ENCODE data around the gene MOCS1. TPM values are rescaled to one million over a fixed set of nuclear protein-coding genes. Genes with fewer than 3 reads are reported as not detected.

MOCS1 gene
- total RNA-seq, 1 donor from 2014 or later, result 16.0 TPM

DNA sequence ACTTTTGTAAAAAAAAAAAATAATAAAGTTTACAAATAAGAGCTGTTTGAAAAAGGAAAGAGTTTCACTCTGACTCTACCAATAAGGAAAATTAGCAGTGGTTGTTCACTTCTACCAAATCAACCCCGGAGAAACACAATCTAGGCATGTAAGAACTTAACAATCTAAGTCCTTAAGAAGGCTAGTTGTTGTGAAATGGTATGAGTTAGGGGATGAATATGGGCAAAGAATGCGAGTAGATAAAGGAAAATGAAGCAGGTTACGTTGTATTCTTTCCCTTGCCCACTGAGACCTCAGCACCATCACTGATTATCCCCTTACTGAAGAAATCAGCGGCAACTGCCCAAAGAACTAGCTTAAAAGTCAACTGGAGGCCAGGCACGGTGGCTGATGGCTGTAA lies 15.4 kb downstream of the MOCS1 start:
- Histone ChIP-seq H3K4me3 (ENCODE audit: insufficient read depth, low read depth, low read length) (no peak overlapping the region), H4K20me1 (ENCODE audit: insufficient read depth, low read length) (no peaks in the 10 kb centered on the region), H3K27me3 (ENCODE audit: insufficient read depth, low read length) (no peaks in the 10 kb centered on the region), H3K9ac (ENCODE audit: low read length) (no peak overlapping the region), H3K27ac (ENCODE audit: low read depth, low read length) (no peak overlapping the region), H3K4me2 (ENCODE audit: low read length) (no peak overlapping the region), H3K9me3 (ENCODE audit: insufficient read depth, low read depth, low read length) (no peaks in the 10 kb centered on the region), H3K36me3 (ENCODE audit: insufficient read depth, low read length) (no peaks in the 10 kb centered on the region), H3K4me1 (ENCODE audit: insufficient read depth, low read length) (no peaks in the 10 kb centered on the region), H3K79me2 (ENCODE audit: insufficient read depth, low read length) (no peaks in the 10 kb centered on the region), H2AFZ (ENCODE audit: low read depth, low read length) (no peak overlapping the region)
- DNase-seq (ENCODE audit: low read depth), result no peak
- H3K27ac Mint-ChIP-seq (ENCODE audit: unreplicated experiment), result no peak overlapping the region
- H3K9me3 Mint-ChIP-seq (ENCODE audit: unreplicated experiment), result no peaks in the 10 kb centered on the region
- TF ChIP-seq, protein P1, sequence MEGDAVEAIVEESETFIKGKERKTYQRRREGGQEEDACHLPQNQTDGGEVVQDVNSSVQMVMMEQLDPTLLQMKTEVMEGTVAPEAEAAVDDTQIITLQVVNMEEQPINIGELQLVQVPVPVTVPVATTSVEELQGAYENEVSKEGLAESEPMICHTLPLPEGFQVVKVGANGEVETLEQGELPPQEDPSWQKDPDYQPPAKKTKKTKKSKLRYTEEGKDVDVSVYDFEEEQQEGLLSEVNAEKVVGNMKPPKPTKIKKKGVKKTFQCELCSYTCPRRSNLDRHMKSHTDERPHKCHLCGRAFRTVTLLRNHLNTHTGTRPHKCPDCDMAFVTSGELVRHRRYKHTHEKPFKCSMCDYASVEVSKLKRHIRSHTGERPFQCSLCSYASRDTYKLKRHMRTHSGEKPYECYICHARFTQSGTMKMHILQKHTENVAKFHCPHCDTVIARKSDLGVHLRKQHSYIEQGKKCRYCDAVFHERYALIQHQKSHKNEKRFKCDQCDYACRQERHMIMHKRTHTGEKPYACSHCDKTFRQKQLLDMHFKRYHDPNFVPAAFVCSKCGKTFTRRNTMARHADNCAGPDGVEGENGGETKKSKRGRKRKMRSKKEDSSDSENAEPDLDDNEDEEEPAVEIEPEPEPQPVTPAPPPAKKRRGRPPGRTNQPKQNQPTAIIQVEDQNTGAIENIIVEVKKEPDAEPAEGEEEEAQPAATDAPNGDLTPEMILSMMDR (IDR thresholded peaks at IDR 0.05; ENCODE audit: insufficient read depth, low read depth, low read length), result no peak
- TF ChIP-seq EZH2 (IDR thresholded peaks at IDR 0.05; ENCODE audit: insufficient read depth, low read length), result no peak
- no peak overlapping the region for H3K4me3 Mint-ChIP-seq (ENCODE audit: unreplicated experiment)
- no peaks in the 10 kb centered on the region for H3K27me3 Mint-ChIP-seq (ENCODE audit: low read depth, unreplicated experiment)
- H3K4me1 Mint-ChIP-seq (ENCODE audit: low read depth, unreplicated experiment), result peaks cover 4% of the 10 kb centered on the region
- H3K36me3 Mint-ChIP-seq (ENCODE audit: low read depth, unreplicated experiment), result peaks cover 22% of the 10 kb centered on the region
- FAIRE-seq, result no peak

DNA sequence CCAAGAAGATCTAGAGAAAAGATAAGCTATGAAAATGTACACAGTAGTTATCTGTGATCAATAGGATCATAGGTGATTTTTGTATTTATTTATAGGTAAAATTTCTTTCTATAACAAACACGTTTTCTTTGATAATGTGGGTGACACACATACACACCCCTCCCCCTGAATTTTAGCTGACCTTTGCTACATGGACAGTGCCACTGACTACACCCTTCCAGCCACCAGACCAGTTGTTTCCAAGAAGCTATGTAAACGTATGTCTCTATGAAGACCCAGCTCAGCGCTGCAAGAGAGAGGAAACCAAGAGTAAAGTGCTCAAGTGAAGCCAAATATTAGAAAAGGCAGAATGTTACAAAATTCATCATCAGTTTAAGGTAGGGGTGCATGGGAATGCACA lies 16.3 kb downstream of the MOCS1 start:
- FAIRE-seq (no peak), DNase-seq (ENCODE audit: low read depth) (no peak)
- TF ChIP-seq, protein P1 (IDR thresholded peaks at IDR 0.05; ENCODE audit: insufficient read depth, low read depth, low read length), result no peak
- TF ChIP-seq EZH2 (IDR thresholded peaks at IDR 0.05; ENCODE audit: insufficient read depth, low read length), result no peak
- Histone ChIP-seq H3K27ac (ENCODE audit: low read depth, low read length) (no peak overlapping the region), H3K9me3 (ENCODE audit: insufficient read depth, low read depth, low read length) (no peaks in the 10 kb centered on the region), H3K79me2 (ENCODE audit: insufficient read depth, low read length) (no peaks in the 10 kb centered on the region), H4K20me1 (ENCODE audit: insufficient read depth, low read length) (no peaks in the 10 kb centered on the region), H3K4me2 (ENCODE audit: low read length) (no peak overlapping the region), H3K27me3 (ENCODE audit: insufficient read depth, low read length) (no peaks in the 10 kb centered on the region), H2AFZ (ENCODE audit: low read depth, low read length) (no peak overlapping the region), H3K4me1 (ENCODE audit: insufficient read depth, low read length) (no peaks in the 10 kb centered on the region), H3K4me3 (ENCODE audit: insufficient read depth, low read depth, low read length) (no peak overlapping the region), H3K36me3 (ENCODE audit: insufficient read depth, low read length) (no peaks in the 10 kb centered on the region), H3K9ac (ENCODE audit: low read length) (no peak overlapping the region)
- H3K9me3 Mint-ChIP-seq (ENCODE audit: unreplicated experiment), result no peaks in the 10 kb centered on the region
- H3K4me3 Mint-ChIP-seq (ENCODE audit: unreplicated experiment), result no peak overlapping the region
- no peak overlapping the region for H3K27ac Mint-ChIP-seq (ENCODE audit: unreplicated experiment)
- peaks cover 26% of the 10 kb centered on the region for H3K36me3 Mint-ChIP-seq (ENCODE audit: low read depth, unreplicated experiment)
- H3K4me1 Mint-ChIP-seq (ENCODE audit: low read depth, unreplicated experiment), result peaks cover 4% of the 10 kb centered on the region
- H3K27me3 Mint-ChIP-seq (ENCODE audit: low read depth, unreplicated experiment), result no peaks in the 10 kb centered on the region

- Histone ChIP-seq H3K27me3 (ENCODE audit: insufficient read depth, low read length) (no peaks in the 10 kb centered on the region), H3K4me2 (ENCODE audit: low read length) (no peak overlapping the region), H3K27ac (ENCODE audit: low read depth, low read length) (no peak overlapping the region), H3K4me1 (ENCODE audit: insufficient read depth, low read length) (no peaks in the 10 kb centered on the region), H4K20me1 (ENCODE audit: insufficient read depth, low read length) (no peaks in the 10 kb centered on the region), H3K4me3 (ENCODE audit: insufficient read depth, low read depth, low read length) (no peak overlapping the region), H3K36me3 (ENCODE audit: insufficient read depth, low read length) (no peaks in the 10 kb centered on the region), H2AFZ (ENCODE audit: low read depth, low read length) (no peak overlapping the region), H3K79me2 (ENCODE audit: insufficient read depth, low read length) (no peaks in the 10 kb centered on the region), H3K9me3 (ENCODE audit: insufficient read depth, low read depth, low read length) (no peaks in the 10 kb centered on the region), H3K9ac (ENCODE audit: low read length) (no peak overlapping the region)
- no peak overlapping the region for H3K27ac Mint-ChIP-seq (ENCODE audit: unreplicated experiment)
- H3K36me3 Mint-ChIP-seq (ENCODE audit: low read depth, unreplicated experiment), result peaks cover 26% of the 10 kb centered on the region
- no peaks in the 10 kb centered on the region for H3K9me3 Mint-ChIP-seq (ENCODE audit: unreplicated experiment)
- TF ChIP-seq EZH2 (IDR thresholded peaks at IDR 0.05; ENCODE audit: insufficient read depth, low read length), result no peak
- TF ChIP-seq, protein P1 (IDR thresholded peaks at IDR 0.05; ENCODE audit: insufficient read depth, low read depth, low read length), result no peak
- no peak overlapping the region for H3K4me3 Mint-ChIP-seq (ENCODE audit: unreplicated experiment)
- FAIRE-seq (no peak), DNase-seq (ENCODE audit: low read depth) (no peak)
- peaks cover 4% of the 10 kb centered on the region for H3K4me1 Mint-ChIP-seq (ENCODE audit: low read depth, unreplicated experiment)
- H3K27me3 Mint-ChIP-seq (ENCODE audit: low read depth, unreplicated experiment), result no peaks in the 10 kb centered on the region
These were observed 16.9 kb downstream of the MOCS1 start for GRCh38 chr6:39917329-39917728.
